H1 (cell line): ENCODE results near the gene CTXN3. TPM values are rescaled to one million over a fixed set of nuclear protein-coding genes. Genes with fewer than 3 reads are reported as not detected.
A peak's percentile ranks its signal among the peaks of the same experiment; 100 is the strongest.

Experiments used
- CTCF ChIA-PET: fragments of 300-600 bp; sonication (Branson Sonifier 250); formaldehyde crosslinking; loops from one replicate; lab custom pipeline; 2021; ENCODE audit not compliant: partially characterized antibody; lab: Charles Lee
- POLR2A ChIA-PET: fragments of 300-600 bp; sonication (Branson Sonifier 250); formaldehyde crosslinking; loops from one replicate; lab custom pipeline; 2021; ENCODE audit warnings: inconsistent platforms; ENCODE audit not compliant: partially characterized antibody; lab: Charles Lee
- DNase-seq, 2 experiments: peaks; one replicate each; pipeline versions ENCODE4 v3.0.0 to v3.0.0-alpha.2; 2010 to 2022; ENCODE audit warnings: low spot score in 2 of 2, low read depth in 1 of 2, mixed read lengths in 1 of 2
- FAIRE-seq: peaks from 2 replicates; lab custom pipeline; 2011; peaks lifted over from hg19 to GRCh38; lab: Jason Lieb, UNC
- H2AFZ ChIP-seq: 2 replicates; pipeline ENCODE4 v1.8.1; 2012; ENCODE audit warnings: low read length, inconsistent platforms
- H2AK5ac ChIP-seq: 2 replicates; pipeline ENCODE4 v1.6.1; 2013; ENCODE audit warnings: low read depth, low read length
- H2BK120ac ChIP-seq: replicated peaks from 2 replicates; pipeline ENCODE3; 2013; ENCODE audit warnings: low read depth, low read length, inconsistent platforms
- H2BK12ac ChIP-seq: 2 replicates; pipeline ENCODE4 v1.6.1; 2013; ENCODE audit warnings: low read depth, low read length
- H2BK15ac ChIP-seq: 2 replicates; pipeline ENCODE4 v1.6.1; 2013; ENCODE audit warnings: low read length
- H2BK20ac ChIP-seq: 2 replicates; pipeline ENCODE4 v1.6.1; 2013; ENCODE audit warnings: low read length
- H2BK5ac ChIP-seq: 2 replicates; pipeline ENCODE4 v1.6.1; 2013; ENCODE audit warnings: low read depth, low read length
- H3K14ac ChIP-seq: 2 replicates; pipeline ENCODE4 v1.6.1; 2013; ENCODE audit warnings: inconsistent platforms; ENCODE audit not compliant: insufficient read length
- H3K18ac ChIP-seq: 2 replicates; pipeline ENCODE4 v1.6.1; 2013; ENCODE audit warnings: low read length; ENCODE audit errors: extremely low read depth
- H3K23ac ChIP-seq: 2 replicates; pipeline ENCODE4 v1.6.1; 2013; ENCODE audit warnings: inconsistent platforms; ENCODE audit not compliant: insufficient read length
- H3K23me2 ChIP-seq: 2 replicates; pipeline ENCODE4 v1.6.1; 2013; ENCODE audit warnings: low read depth, low read length
- H3K27ac ChIP-seq: 2 replicates; pipeline ENCODE4 v1.6.1; 2011; ENCODE audit warnings: low read depth, low read length, inconsistent platforms
- H3K27me3 ChIP-seq, 4 experiments: replicated peaks in 1 of 4; 1 replicate in 1 of 4; 2 replicates in 3 of 4; pipeline versions ENCODE4 v1.6.1 to v1.8.1; 2011 to 2013; ENCODE audit warnings: low read length in 3 of 4, mild to moderate bottlenecking in 3 of 4, inconsistent platforms in 2 of 4, mixed read lengths in 2 of 4, moderate library complexity in 1 of 4; ENCODE audit not compliant: control insufficient read depth in 3 of 4, insufficient read depth in 3 of 4; ENCODE audit errors: extremely low read depth in 1 of 4
- H3K36me3 ChIP-seq, 4 experiments: 2 replicates each; pipeline versions ENCODE4 v1.6.1 to v1.8.1; 2011 to 2013; ENCODE audit warnings: mild to moderate bottlenecking in 4 of 4, low read length in 3 of 4, moderate library complexity in 2 of 4, control low read depth in 1 of 4, inconsistent platforms in 1 of 4; ENCODE audit not compliant: insufficient read depth in 4 of 4, control insufficient read depth in 2 of 4
- H3K4ac ChIP-seq: replicated peaks from 2 replicates; pipeline ENCODE3; 2013; ENCODE audit warnings: low read length, low read depth, mixed read lengths, inconsistent platforms; ENCODE audit not compliant: insufficient read length
- H3K4me1 ChIP-seq, 4 experiments: replicated peaks in 1 of 4; 1 replicate in 1 of 4; 2 replicates in 3 of 4; pipeline versions ENCODE4 v1.6.1 to v1.8.1; 2011 to 2013; ENCODE audit warnings: low read length in 3 of 4, inconsistent platforms in 2 of 4, mixed read lengths in 1 of 4; ENCODE audit not compliant: insufficient read depth in 4 of 4, control insufficient read depth in 3 of 4
- H3K4me2 ChIP-seq, 2 experiments: 2 replicates each; pipeline versions ENCODE4 v1.6.1 to v1.8.1; 2011 to 2013; ENCODE audit warnings: low read depth in 2 of 2, low read length in 2 of 2, control low read depth in 1 of 2, inconsistent platforms in 1 of 2, mild to moderate bottlenecking in 1 of 2; ENCODE audit not compliant: insufficient read depth in 1 of 2
- H3K4me3 ChIP-seq, 4 experiments: fragments of 200-600, 300-600 bp in 1 of 4; sonication (generic), shearing (Covaris generic), sonication (Bioruptor Twin) in 1 of 4; 2 replicates each; pipeline versions ENCODE4 v1.5.1 to v1.8.1; 2011 to 2016; ENCODE audit warnings: low read length in 4 of 4, low read depth in 3 of 4, control low read depth in 2 of 4, inconsistent platforms in 2 of 4, mild to moderate bottlenecking in 2 of 4, mixed read lengths in 1 of 4, moderate library complexity in 1 of 4; ENCODE audit not compliant: insufficient read depth in 2 of 4; ENCODE audit errors: extremely low read depth in 1 of 4
- H3K56ac ChIP-seq: replicated peaks from 2 replicates; pipeline ENCODE3; 2013; ENCODE audit warnings: low read depth, mild to moderate bottlenecking, mixed read lengths, low read length, inconsistent platforms; ENCODE audit not compliant: insufficient read length
- H3K79me1 ChIP-seq: 2 replicates; pipeline ENCODE4 v1.6.1; 2013; ENCODE audit warnings: low read depth, low read length, control low read depth
- H3K79me2 ChIP-seq, 2 experiments: 2 replicates each; pipeline versions ENCODE4 v1.6.1 to v1.8.1; 2012 to 2013; ENCODE audit warnings: low read length in 2 of 2, mild to moderate bottlenecking in 2 of 2, inconsistent platforms in 1 of 2; ENCODE audit not compliant: insufficient read depth in 2 of 2, control insufficient read depth in 1 of 2
- H3K9ac ChIP-seq, 4 experiments: replicated peaks in 1 of 4; 1 replicate in 1 of 4; 2 replicates in 3 of 4; pipeline versions ENCODE4 v1.6.1 to v1.8.1; 2011 to 2013; ENCODE audit warnings: low read depth in 3 of 4, low read length in 3 of 4, control low read depth in 2 of 4, mild to moderate bottlenecking in 2 of 4, moderate library complexity in 2 of 4, inconsistent platforms in 1 of 4; ENCODE audit errors: extremely low read depth in 1 of 4
- H3K9me3 ChIP-seq, 2 experiments: 2 replicates each; pipeline versions ENCODE4 v1.6.1 to v1.8.1; 2012 to 2013; ENCODE audit warnings: mild to moderate bottlenecking in 2 of 2, moderate library complexity in 2 of 2, control low read depth in 1 of 2, inconsistent platforms in 1 of 2, low read depth in 1 of 2, low read length in 1 of 2, mixed read lengths in 1 of 2; ENCODE audit not compliant: insufficient read depth in 2 of 2
- H4K20me1 ChIP-seq, 2 experiments: replicated peaks in 1 of 2; 2 replicates each; pipeline versions ENCODE3 to v1.8.1; 2011 to 2013; ENCODE audit warnings: inconsistent platforms in 2 of 2, low read length in 2 of 2, mild to moderate bottlenecking in 1 of 2; ENCODE audit not compliant: insufficient read depth in 2 of 2, control insufficient read depth in 1 of 2
- H4K5ac ChIP-seq: 2 replicates; pipeline ENCODE4 v1.6.1; 2013; ENCODE audit warnings: low read length, low read depth, mixed read lengths, inconsistent platforms; ENCODE audit not compliant: insufficient read length
- H4K8ac ChIP-seq: 2 replicates; pipeline ENCODE4 v1.8.0; 2013; ENCODE audit warnings: mild to moderate bottlenecking, moderate library complexity, low read length, inconsistent platforms; ENCODE audit not compliant: insufficient read depth; ENCODE audit errors: extremely low read depth
- H4K91ac ChIP-seq: replicated peaks from 2 replicates; pipeline ENCODE3; 2013; ENCODE audit warnings: low read length, mixed read lengths, inconsistent platforms; ENCODE audit not compliant: insufficient read length
- CEBPB ChIP-seq: IDR thresholded peaks from 2 replicates; pipeline ENCODE4 v1.6.1; 2012; ENCODE audit warnings: low read depth, low read length
- GTF2F1 ChIP-seq: IDR thresholded peaks from 2 replicates; pipeline ENCODE4 v1.6.1; 2012; ENCODE audit warnings: low read depth, low read length, improper control_type of control experiment, borderline replicate concordance
- KDM1A ChIP-seq: fragments of 200-600, 300-600 bp; sonication (generic); IDR thresholded peaks from 2 replicates; pipeline ENCODE4 v1.7.1; 2016; ENCODE audit warnings: mild to moderate bottlenecking, low read length, borderline replicate concordance
- SP2 ChIP-seq: IDR thresholded peaks from 2 replicates; pipeline ENCODE4 v1.6.1; 2012; ENCODE audit warnings: mild to moderate bottlenecking, low read length, inconsistent platforms
- WGBS, 2 experiments: shearing (Covaris generic) in 1 of 2; methylation state at CpG; one replicate each; pipeline versions ENCODE4 v1.1.6 to v1.1.7; 2013 to 2015; ENCODE audit warnings: low lambda C conversion rate in 2 of 2, mixed read lengths in 2 of 2, inconsistent platforms in 1 of 2, low coverage in 1 of 2, missing lambda C conversion rate in 1 of 2; ENCODE audit not compliant: insufficient replicate concordance in 2 of 2, insufficient coverage in 1 of 2, insufficient read length in 1 of 2; ENCODE audit errors: extremely low coverage in 1 of 2, missing lambda C conversion rate in 1 of 2; 5-methylcytosine and 5-hydroxymethylcytosine counted together
- polyA plus RNA-seq, 7 experiments: library from polyadenylated mRNA; depleted of rRNA in 3 of 7; stranded (reverse) in 5 of 7; unstranded in 2 of 7; fragments of >200 nt in 5 of 7; fragments of 200-250 nt in 2 of 7; gene quantifications; 1 replicate in 5 of 7; 2 replicates in 1 of 7; 4 replicates in 1 of 7; pipeline versions ENCODE4 v1.2.1 to v1.2.3, GENCODE V29; 2011 to 2013; ENCODE audit warnings: missing spikeins in 2 of 7, mixed read lengths in 2 of 7
- total RNA-seq: library from RNA; stranded (reverse); fragmentation: NEBNext Ultra II Directional; extraction: Animal tissue kit (Norgen Biotek cat#: 25700); gene quantifications from 2 replicates; pipeline ENCODE4 v1.2.1, GENCODE V29; 2021
- TF ChIP-seq, protein P1 (sequence below): IDR thresholded peaks from 2 replicates; pipeline ENCODE4 v1.6.1; 2011; ENCODE audit warnings: low read depth, mild to moderate bottlenecking, low read length; ENCODE audit not compliant: insufficient read depth
- TF ChIP-seq, protein P2 (sequence below): IDR thresholded peaks from 2 replicates; pipeline ENCODE4 v1.6.1; 2012; ENCODE audit warnings: inconsistent platforms

The CTXN3 gene
- total and polyA plus RNA-seq, 2 of the 8 experiments (the other 6 are each of a cell fraction or from before 2014, with no cell fraction given): 0.05 TPM; not detected in 1

DNA sequence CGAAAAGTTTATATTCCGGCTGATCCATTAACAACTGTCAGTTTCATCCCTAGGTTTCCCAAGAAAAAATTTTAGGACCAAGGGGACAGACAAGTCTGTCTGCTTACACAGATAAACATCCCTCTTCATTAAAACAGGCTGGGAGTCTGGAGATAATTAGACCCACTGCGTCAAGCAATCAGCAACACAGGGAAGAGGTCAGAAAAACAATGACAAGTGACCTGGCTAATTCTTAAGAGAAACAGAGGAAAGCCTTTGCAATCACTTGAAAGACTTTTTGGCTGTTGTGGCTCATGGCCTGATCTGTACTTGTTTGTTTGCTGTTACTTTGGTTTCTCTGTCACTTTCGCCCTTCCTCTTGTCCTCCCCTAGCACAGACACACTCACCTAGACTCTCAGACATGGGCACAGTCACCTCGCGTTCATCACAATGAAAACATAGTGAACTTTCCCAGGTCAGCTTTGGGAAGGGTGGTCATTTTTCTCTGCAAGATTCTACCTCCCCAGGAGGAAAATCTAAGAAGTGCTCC is 51.4 kb downstream of the CTXN3 start:
- Histone ChIP-seq H3K4ac (no peak overlapping the region), H3K79me2 (no peaks in the 10 kb centered on the region), H3K14ac (no peak overlapping the region), H3K36me3 (no peaks in the 10 kb centered on the region), H3K27me3 (no peaks in the 10 kb centered on the region), H3K27ac (no peak overlapping the region), H3K18ac (no peak overlapping the region), H2BK12ac (no peak overlapping the region), H2BK120ac (no peak overlapping the region), H3K56ac (no peak overlapping the region), H3K9ac (no peak overlapping the region), H3K4me1 (no peaks in the 10 kb centered on the region), H4K91ac (no peak overlapping the region), H3K79me1 (no peaks in the 10 kb centered on the region), H2BK20ac (no peak overlapping the region), H2BK15ac (no peak overlapping the region), H3K23ac (no peak overlapping the region), H2BK5ac (no peak overlapping the region), H2AK5ac (no peak overlapping the region), H4K5ac (no peak overlapping the region), H2AFZ (peak overlapping the region; percentile 36; the same call in 1 of the 2 replicates), H3K4me3 (no peak overlapping the region), H3K4me2 (no peak overlapping the region), H4K8ac (no peak overlapping the region), H3K9me3 (no peaks in the 10 kb centered on the region), H3K23me2 (no peaks in the 10 kb centered on the region; the same call in 1 of the 2 replicates), H4K20me1 (no peaks in the 10 kb centered on the region)
- 88% methylated on average over 6 of the region's 6 CpGs; no CpG with 5 or more reads in 1 of the 2 experiments for WGBS, 2 experiments
- FAIRE-seq (no peak), DNase-seq (no peak)
- CTCF ChIA-PET: interaction anchor here (1.0 kb wide), 1 partner anchor 137 kb away, joined by 3 read pairs; no protein-coding TSS in a partner anchor
- no peak for TF ChIP-seq SP2
- no peak for TF ChIP-seq KDM1A
- TF ChIP-seq, protein P1, sequence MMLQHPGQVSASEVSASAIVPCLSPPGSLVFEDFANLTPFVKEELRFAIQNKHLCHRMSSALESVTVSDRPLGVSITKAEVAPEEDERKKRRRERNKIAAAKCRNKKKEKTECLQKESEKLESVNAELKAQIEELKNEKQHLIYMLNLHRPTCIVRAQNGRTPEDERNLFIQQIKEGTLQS: no peak
- TF ChIP-seq GTF2F1: no peak
- TF ChIP-seq CEBPB: no peak
- TF ChIP-seq, protein P2, sequence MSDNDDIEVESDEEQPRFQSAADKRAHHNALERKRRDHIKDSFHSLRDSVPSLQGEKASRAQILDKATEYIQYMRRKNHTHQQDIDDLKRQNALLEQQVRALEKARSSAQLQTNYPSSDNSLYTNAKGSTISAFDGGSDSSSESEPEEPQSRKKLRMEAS: no peak
- POLR2A ChIA-PET: no interaction called here
